H1 (cell line): ENCODE results near the gene HMGB4. TPM values are rescaled to one million over a fixed set of nuclear protein-coding genes. Genes with fewer than 3 reads are reported as not detected.

Experiments used
- CTCF ChIA-PET: fragments of 300-600 bp; sonication (Branson Sonifier 250); formaldehyde crosslinking; loops from one replicate; lab custom pipeline; 2021; ENCODE audit not compliant: partially characterized antibody; lab: Charles Lee
- POLR2A ChIA-PET: fragments of 300-600 bp; sonication (Branson Sonifier 250); formaldehyde crosslinking; loops from one replicate; lab custom pipeline; 2021; ENCODE audit warnings: inconsistent platforms; ENCODE audit not compliant: partially characterized antibody; lab: Charles Lee
- DNase-seq, 2 experiments: peaks; one replicate each; pipeline versions ENCODE4 v3.0.0 to v3.0.0-alpha.2; 2010 to 2022; ENCODE audit warnings: low spot score in 2 of 2, low read depth in 1 of 2, mixed read lengths in 1 of 2
- FAIRE-seq: peaks from 2 replicates; lab custom pipeline; 2011; peaks lifted over from hg19 to GRCh38; lab: Jason Lieb, UNC
- H2AFZ ChIP-seq: 2 replicates; pipeline ENCODE4 v1.8.1; 2012; ENCODE audit warnings: low read length, inconsistent platforms
- H2AK5ac ChIP-seq: 2 replicates; pipeline ENCODE4 v1.6.1; 2013; ENCODE audit warnings: low read depth, low read length
- H2BK120ac ChIP-seq: replicated peaks from 2 replicates; pipeline ENCODE3; 2013; ENCODE audit warnings: low read depth, low read length, inconsistent platforms
- H2BK12ac ChIP-seq: 2 replicates; pipeline ENCODE4 v1.6.1; 2013; ENCODE audit warnings: low read depth, low read length
- H2BK15ac ChIP-seq: 2 replicates; pipeline ENCODE4 v1.6.1; 2013; ENCODE audit warnings: low read length
- H2BK20ac ChIP-seq: 2 replicates; pipeline ENCODE4 v1.6.1; 2013; ENCODE audit warnings: low read length
- H2BK5ac ChIP-seq: 2 replicates; pipeline ENCODE4 v1.6.1; 2013; ENCODE audit warnings: low read depth, low read length
- H3K14ac ChIP-seq: 2 replicates; pipeline ENCODE4 v1.6.1; 2013; ENCODE audit warnings: inconsistent platforms; ENCODE audit not compliant: insufficient read length
- H3K18ac ChIP-seq: 2 replicates; pipeline ENCODE4 v1.6.1; 2013; ENCODE audit warnings: low read length; ENCODE audit errors: extremely low read depth
- H3K23ac ChIP-seq: 2 replicates; pipeline ENCODE4 v1.6.1; 2013; ENCODE audit warnings: inconsistent platforms; ENCODE audit not compliant: insufficient read length
- H3K23me2 ChIP-seq: 2 replicates; pipeline ENCODE4 v1.6.1; 2013; ENCODE audit warnings: low read depth, low read length
- H3K27ac ChIP-seq: 2 replicates; pipeline ENCODE4 v1.6.1; 2011; ENCODE audit warnings: low read depth, low read length, inconsistent platforms
- H3K27me3 ChIP-seq, 4 experiments: replicated peaks in 1 of 4; 1 replicate in 1 of 4; 2 replicates in 3 of 4; pipeline versions ENCODE4 v1.6.1 to v1.8.1; 2011 to 2013; ENCODE audit warnings: low read length in 3 of 4, mild to moderate bottlenecking in 3 of 4, inconsistent platforms in 2 of 4, mixed read lengths in 2 of 4, moderate library complexity in 1 of 4; ENCODE audit not compliant: control insufficient read depth in 3 of 4, insufficient read depth in 3 of 4; ENCODE audit errors: extremely low read depth in 1 of 4
- H3K36me3 ChIP-seq, 4 experiments: 2 replicates each; pipeline versions ENCODE4 v1.6.1 to v1.8.1; 2011 to 2013; ENCODE audit warnings: mild to moderate bottlenecking in 4 of 4, low read length in 3 of 4, moderate library complexity in 2 of 4, control low read depth in 1 of 4, inconsistent platforms in 1 of 4; ENCODE audit not compliant: insufficient read depth in 4 of 4, control insufficient read depth in 2 of 4
- H3K4ac ChIP-seq: replicated peaks from 2 replicates; pipeline ENCODE3; 2013; ENCODE audit warnings: low read length, low read depth, mixed read lengths, inconsistent platforms; ENCODE audit not compliant: insufficient read length
- H3K4me1 ChIP-seq, 4 experiments: replicated peaks in 1 of 4; 1 replicate in 1 of 4; 2 replicates in 3 of 4; pipeline versions ENCODE4 v1.6.1 to v1.8.1; 2011 to 2013; ENCODE audit warnings: low read length in 3 of 4, inconsistent platforms in 2 of 4, mixed read lengths in 1 of 4; ENCODE audit not compliant: insufficient read depth in 4 of 4, control insufficient read depth in 3 of 4
- H3K4me2 ChIP-seq, 2 experiments: 2 replicates each; pipeline versions ENCODE4 v1.6.1 to v1.8.1; 2011 to 2013; ENCODE audit warnings: low read depth in 2 of 2, low read length in 2 of 2, control low read depth in 1 of 2, inconsistent platforms in 1 of 2, mild to moderate bottlenecking in 1 of 2; ENCODE audit not compliant: insufficient read depth in 1 of 2
- H3K4me3 ChIP-seq, 4 experiments: fragments of 200-600, 300-600 bp in 1 of 4; sonication (generic), shearing (Covaris generic), sonication (Bioruptor Twin) in 1 of 4; 2 replicates each; pipeline versions ENCODE4 v1.5.1 to v1.8.1; 2011 to 2016; ENCODE audit warnings: low read length in 4 of 4, low read depth in 3 of 4, control low read depth in 2 of 4, inconsistent platforms in 2 of 4, mild to moderate bottlenecking in 2 of 4, mixed read lengths in 1 of 4, moderate library complexity in 1 of 4; ENCODE audit not compliant: insufficient read depth in 2 of 4; ENCODE audit errors: extremely low read depth in 1 of 4
- H3K56ac ChIP-seq: replicated peaks from 2 replicates; pipeline ENCODE3; 2013; ENCODE audit warnings: low read depth, mild to moderate bottlenecking, mixed read lengths, low read length, inconsistent platforms; ENCODE audit not compliant: insufficient read length
- H3K79me1 ChIP-seq: 2 replicates; pipeline ENCODE4 v1.6.1; 2013; ENCODE audit warnings: low read depth, low read length, control low read depth
- H3K79me2 ChIP-seq, 2 experiments: 2 replicates each; pipeline versions ENCODE4 v1.6.1 to v1.8.1; 2012 to 2013; ENCODE audit warnings: low read length in 2 of 2, mild to moderate bottlenecking in 2 of 2, inconsistent platforms in 1 of 2; ENCODE audit not compliant: insufficient read depth in 2 of 2, control insufficient read depth in 1 of 2
- H3K9ac ChIP-seq, 4 experiments: replicated peaks in 1 of 4; 1 replicate in 1 of 4; 2 replicates in 3 of 4; pipeline versions ENCODE4 v1.6.1 to v1.8.1; 2011 to 2013; ENCODE audit warnings: low read depth in 3 of 4, low read length in 3 of 4, control low read depth in 2 of 4, mild to moderate bottlenecking in 2 of 4, moderate library complexity in 2 of 4, inconsistent platforms in 1 of 4; ENCODE audit errors: extremely low read depth in 1 of 4
- H3K9me3 ChIP-seq, 2 experiments: 2 replicates each; pipeline versions ENCODE4 v1.6.1 to v1.8.1; 2012 to 2013; ENCODE audit warnings: mild to moderate bottlenecking in 2 of 2, moderate library complexity in 2 of 2, control low read depth in 1 of 2, inconsistent platforms in 1 of 2, low read depth in 1 of 2, low read length in 1 of 2, mixed read lengths in 1 of 2; ENCODE audit not compliant: insufficient read depth in 2 of 2
- H4K20me1 ChIP-seq, 2 experiments: replicated peaks in 1 of 2; 2 replicates each; pipeline versions ENCODE3 to v1.8.1; 2011 to 2013; ENCODE audit warnings: inconsistent platforms in 2 of 2, low read length in 2 of 2, mild to moderate bottlenecking in 1 of 2; ENCODE audit not compliant: insufficient read depth in 2 of 2, control insufficient read depth in 1 of 2
- H4K5ac ChIP-seq: 2 replicates; pipeline ENCODE4 v1.6.1; 2013; ENCODE audit warnings: low read length, low read depth, mixed read lengths, inconsistent platforms; ENCODE audit not compliant: insufficient read length
- H4K8ac ChIP-seq: 2 replicates; pipeline ENCODE4 v1.8.0; 2013; ENCODE audit warnings: mild to moderate bottlenecking, moderate library complexity, low read length, inconsistent platforms; ENCODE audit not compliant: insufficient read depth; ENCODE audit errors: extremely low read depth
- H4K91ac ChIP-seq: replicated peaks from 2 replicates; pipeline ENCODE3; 2013; ENCODE audit warnings: low read length, mixed read lengths, inconsistent platforms; ENCODE audit not compliant: insufficient read length
- HDAC2 ChIP-seq, 2 experiments: fragments of 300-600 bp in 1 of 2; sonication (generic) in 1 of 2; IDR thresholded peaks; 2 replicates each; pipeline ENCODE4 v1.6.1; 2011 to 2012; ENCODE audit warnings: low read depth in 2 of 2, low read length in 2 of 2, mild to moderate bottlenecking in 2 of 2, moderate library complexity in 2 of 2, borderline replicate concordance in 1 of 2, inconsistent platforms in 1 of 2
- KDM5A ChIP-seq: fragments of 200-600 bp; IDR thresholded peaks from 2 replicates; pipeline ENCODE4 v1.7.1; 2012; ENCODE audit warnings: mild to moderate bottlenecking, low read length, inconsistent platforms, mixed read lengths
- WGBS, 2 experiments: shearing (Covaris generic) in 1 of 2; methylation state at CpG; one replicate each; pipeline versions ENCODE4 v1.1.6 to v1.1.7; 2013 to 2015; ENCODE audit warnings: low lambda C conversion rate in 2 of 2, mixed read lengths in 2 of 2, inconsistent platforms in 1 of 2, low coverage in 1 of 2, missing lambda C conversion rate in 1 of 2; ENCODE audit not compliant: insufficient replicate concordance in 2 of 2, insufficient coverage in 1 of 2, insufficient read length in 1 of 2; ENCODE audit errors: extremely low coverage in 1 of 2, missing lambda C conversion rate in 1 of 2; 5-methylcytosine and 5-hydroxymethylcytosine counted together
- polyA plus RNA-seq, 7 experiments: library from polyadenylated mRNA; depleted of rRNA in 3 of 7; stranded (reverse) in 5 of 7; unstranded in 2 of 7; fragments of >200 nt in 5 of 7; fragments of 200-250 nt in 2 of 7; gene quantifications; 1 replicate in 5 of 7; 2 replicates in 1 of 7; 4 replicates in 1 of 7; pipeline versions ENCODE4 v1.2.1 to v1.2.3, GENCODE V29; 2011 to 2013; ENCODE audit warnings: missing spikeins in 2 of 7, mixed read lengths in 2 of 7
- total RNA-seq: library from RNA; stranded (reverse); fragmentation: NEBNext Ultra II Directional; extraction: Animal tissue kit (Norgen Biotek cat#: 25700); gene quantifications from 2 replicates; pipeline ENCODE4 v1.2.1, GENCODE V29; 2021

The HMGB4 gene
- total and polyA plus RNA-seq, 2 of the 8 experiments (the other 6 are each of a cell fraction or from before 2014, with no cell fraction given) = not detected

- no peaks in the 10 kb centered on the region for H3K23me2 ChIP-seq
- no peak overlapping the region for H2BK15ac ChIP-seq
- H3K27me3 ChIP-seq = no peaks in the 10 kb centered on the region
- peaks cover 0 to 2% of the 10 kb centered on the region in 2 experiments for H4K20me1 ChIP-seq
- FAIRE-seq (no peak), DNase-seq (no peak)
- no peak overlapping the region for H3K4ac ChIP-seq
- peaks cover 0 to 5% (median 2%) of the 10 kb centered on the region in 4 experiments; a peak in 3 of 7 replicates for H3K4me1 ChIP-seq
- no peak overlapping the region for H3K4me3 ChIP-seq
- no peak overlapping the region for H2AK5ac ChIP-seq
- H3K18ac ChIP-seq = no peak overlapping the region
- no peak overlapping the region for H2AFZ ChIP-seq
- WGBS, 2 experiments = 92% methylated on average over 8 of the region's 8 CpGs; no CpG with 5 or more reads in 1 of the 2 experiments
- POLR2A ChIA-PET = no interaction called here
- H3K9me3 ChIP-seq = no peaks in the 10 kb centered on the region
- no peak overlapping the region for H4K91ac ChIP-seq
- CTCF ChIA-PET = interaction anchor here (0.6 to 1.6 kb wide), 4 partner anchors 9 to 475 kb away, joined by 3 to 4 read pairs (median 4); no protein-coding TSS in a partner anchor
- H3K4me2 ChIP-seq = no peak overlapping the region
- H2BK120ac ChIP-seq = no peak overlapping the region
- TF ChIP-seq HDAC2 (IDR thresholded peaks at IDR 0.05; ENCODE audit: borderline replicate concordance in 1 of 2, low read depth in 2 of 2, low read length in 2 of 2) = no peak
- TF ChIP-seq KDM5A = no peak
- TF ChIP-seq, all 59 proteins: peak for 0
- H3K79me2 ChIP-seq = no peaks in the 10 kb centered on the region
- no peak overlapping the region for H3K14ac ChIP-seq
- H3K9ac ChIP-seq = no peak overlapping the region
- no peaks in the 10 kb centered on the region for H3K36me3 ChIP-seq
- H3K27ac ChIP-seq = no peak overlapping the region
- H4K5ac ChIP-seq = no peak overlapping the region
- no peak overlapping the region for H3K23ac ChIP-seq
- H3K79me1 ChIP-seq = peaks cover 3% of the 10 kb centered on the region; the same call in 1 of the 2 replicates
- no peak overlapping the region for H2BK20ac ChIP-seq
- H2BK5ac ChIP-seq = no peak overlapping the region
- no peak overlapping the region for H3K56ac ChIP-seq
- H4K8ac ChIP-seq = no peak overlapping the region
- no peak overlapping the region for H2BK12ac ChIP-seq
Observed at GRCh38 chr1:33895396-33895795, 31.5 kb downstream of the HMGB4 start.
